ENCODE data around the gene RPL35A.
"Not testable (repeated sequence)": the region's sequence is repeated elsewhere in the genome, so short reads cannot be mapped to it uniquely, and the experiment has no call there.

The RPL35A gene

GRCh38 chr3:197957790-197958133 lies 7.8 kb downstream of the RPL35A start:
- no peak for ATAC-seq
- TF ChIP-seq ZFP3 (CRISPR knock-in tag; IDR thresholded peaks at IDR 0.05) = no peak
- TF ChIP-seq ZC3H10 (CRISPR knock-in tag; IDR thresholded peaks at IDR 0.05) = no peak
- no peak for TF ChIP-seq ISL1 (CRISPR knock-in tag; IDR thresholded peaks at IDR 0.05)
- no peak for TF ChIP-seq RARB (CRISPR knock-in tag; IDR thresholded peaks at IDR 0.05)
- TF ChIP-seq ARNTL (CRISPR knock-in tag; IDR thresholded peaks at IDR 0.05; ENCODE audit: borderline replicate concordance, low read depth) = no peak
- TF ChIP-seq GLIS3 (CRISPR knock-in tag; IDR thresholded peaks at IDR 0.05) = no peak

- no peak for ATAC-seq
- TF ChIP-seq, protein P1, sequence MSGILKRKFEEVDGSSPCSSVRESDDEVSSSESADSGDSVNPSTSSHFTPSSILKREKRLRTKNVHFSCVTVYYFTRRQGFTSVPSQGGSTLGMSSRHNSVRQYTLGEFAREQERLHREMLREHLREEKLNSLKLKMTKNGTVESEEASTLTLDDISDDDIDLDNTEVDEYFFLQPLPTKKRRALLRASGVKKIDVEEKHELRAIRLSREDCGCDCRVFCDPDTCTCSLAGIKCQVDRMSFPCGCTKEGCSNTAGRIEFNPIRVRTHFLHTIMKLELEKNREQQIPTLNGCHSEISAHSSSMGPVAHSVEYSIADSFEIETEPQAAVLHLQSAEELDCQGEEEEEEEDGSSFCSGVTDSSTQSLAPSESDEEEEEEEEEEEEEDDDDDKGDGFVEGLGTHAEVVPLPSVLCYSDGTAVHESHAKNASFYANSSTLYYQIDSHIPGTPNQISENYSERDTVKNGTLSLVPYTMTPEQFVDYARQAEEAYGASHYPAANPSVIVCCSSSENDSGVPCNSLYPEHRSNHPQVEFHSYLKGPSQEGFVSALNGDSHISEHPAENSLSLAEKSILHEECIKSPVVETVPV (CRISPR knock-in tag; IDR thresholded peaks at IDR 0.05) = no peak
- no peak for TF ChIP-seq ZNF70 (CRISPR knock-in tag; IDR thresholded peaks at IDR 0.05)
- no peak for TF ChIP-seq PPARA (CRISPR knock-in tag; IDR thresholded peaks at IDR 0.05; ENCODE audit: borderline replicate concordance)
- TF ChIP-seq RARB (CRISPR knock-in tag; IDR thresholded peaks at IDR 0.05) = no peak
- TF ChIP-seq, protein P2, sequence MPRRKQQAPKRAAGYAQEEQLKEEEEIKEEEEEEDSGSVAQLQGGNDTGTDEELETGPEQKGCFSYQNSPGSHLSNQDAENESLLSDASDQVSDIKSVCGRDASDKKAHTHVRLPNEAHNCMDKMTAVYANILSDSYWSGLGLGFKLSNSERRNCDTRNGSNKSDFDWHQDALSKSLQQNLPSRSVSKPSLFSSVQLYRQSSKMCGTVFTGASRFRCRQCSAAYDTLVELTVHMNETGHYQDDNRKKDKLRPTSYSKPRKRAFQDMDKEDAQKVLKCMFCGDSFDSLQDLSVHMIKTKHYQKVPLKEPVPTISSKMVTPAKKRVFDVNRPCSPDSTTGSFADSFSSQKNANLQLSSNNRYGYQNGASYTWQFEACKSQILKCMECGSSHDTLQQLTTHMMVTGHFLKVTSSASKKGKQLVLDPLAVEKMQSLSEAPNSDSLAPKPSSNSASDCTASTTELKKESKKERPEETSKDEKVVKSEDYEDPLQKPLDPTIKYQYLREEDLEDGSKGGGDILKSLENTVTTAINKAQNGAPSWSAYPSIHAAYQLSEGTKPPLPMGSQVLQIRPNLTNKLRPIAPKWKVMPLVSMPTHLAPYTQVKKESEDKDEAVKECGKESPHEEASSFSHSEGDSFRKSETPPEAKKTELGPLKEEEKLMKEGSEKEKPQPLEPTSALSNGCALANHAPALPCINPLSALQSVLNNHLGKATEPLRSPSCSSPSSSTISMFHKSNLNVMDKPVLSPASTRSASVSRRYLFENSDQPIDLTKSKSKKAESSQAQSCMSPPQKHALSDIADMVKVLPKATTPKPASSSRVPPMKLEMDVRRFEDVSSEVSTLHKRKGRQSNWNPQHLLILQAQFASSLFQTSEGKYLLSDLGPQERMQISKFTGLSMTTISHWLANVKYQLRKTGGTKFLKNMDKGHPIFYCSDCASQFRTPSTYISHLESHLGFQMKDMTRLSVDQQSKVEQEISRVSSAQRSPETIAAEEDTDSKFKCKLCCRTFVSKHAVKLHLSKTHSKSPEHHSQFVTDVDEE (CRISPR knock-in tag; IDR thresholded peaks at IDR 0.05) = no peak
- no peak for TF ChIP-seq SNAI2 (CRISPR knock-in tag; IDR thresholded peaks at IDR 0.05)
- no peak for TF ChIP-seq ISL1 (CRISPR knock-in tag; IDR thresholded peaks at IDR 0.05)
- no peak for TF ChIP-seq ZNF565 (CRISPR knock-in tag; conservative IDR thresholded peaks at IDR 0.05; ENCODE audit: low read depth)
- no peak for TF ChIP-seq ESRRG (CRISPR knock-in tag; IDR thresholded peaks at IDR 0.05)
- no peak for TF ChIP-seq CSDC2 (CRISPR knock-in tag; IDR thresholded peaks at IDR 0.05)
- no peak for TF ChIP-seq BACH2 (CRISPR knock-in tag; IDR thresholded peaks at IDR 0.05; ENCODE audit: borderline replicate concordance)
- TF ChIP-seq ARNTL (CRISPR knock-in tag; IDR thresholded peaks at IDR 0.05; ENCODE audit: borderline replicate concordance, low read depth) = no peak
- TF ChIP-seq TOX (CRISPR knock-in tag; IDR thresholded peaks at IDR 0.05; ENCODE audit: borderline replicate concordance) = no peak
- TF ChIP-seq ZFP3 (CRISPR knock-in tag; IDR thresholded peaks at IDR 0.05) = no peak
Measured at GRCh38 chr3:197958346-197958745, 8.4 kb downstream of the RPL35A start.

DNA sequence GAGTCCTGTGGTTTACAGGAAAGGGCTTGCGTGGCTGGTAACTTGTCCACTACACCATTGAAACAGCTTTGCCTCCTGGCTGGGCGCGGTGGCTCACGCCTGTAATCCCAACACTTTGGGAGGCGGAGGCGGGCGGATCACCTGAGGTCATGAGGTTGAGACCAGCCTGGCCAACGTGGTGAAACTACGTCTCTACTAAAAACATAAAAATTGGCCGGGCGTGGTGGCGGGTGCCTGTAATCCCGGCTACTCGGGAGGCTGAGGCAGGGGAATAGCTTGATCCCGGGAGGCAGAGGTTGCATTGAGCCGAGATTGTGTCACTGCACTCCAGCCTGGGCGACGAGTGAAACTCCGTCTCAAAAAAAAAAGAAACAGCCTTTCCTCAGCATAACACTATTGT lies 8.9 kb downstream of the RPL35A start:
- ATAC-seq = not testable (repeated sequence)

DNA sequence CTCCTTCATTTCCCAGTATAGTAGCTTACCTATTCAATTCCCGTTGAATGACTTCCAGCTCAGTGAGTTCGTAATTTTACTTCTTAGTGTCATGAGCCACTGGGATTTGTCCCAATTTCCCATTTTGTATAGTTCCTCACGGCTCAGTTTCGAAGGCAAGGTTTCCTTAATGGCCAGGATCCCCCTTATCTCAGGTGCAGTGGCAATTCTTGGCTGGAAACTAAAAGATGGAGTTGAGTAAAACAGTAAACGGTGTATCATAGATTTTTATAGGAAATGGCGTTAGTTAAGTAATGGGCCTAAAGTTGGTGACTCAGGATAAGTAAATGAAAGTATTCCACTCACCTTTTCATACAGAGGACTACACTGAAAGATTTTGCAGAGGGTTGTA lies 9.5 kb downstream of the RPL35A start:
- ATAC-seq = peak; percentile 1; the same call in 2 of the 3 replicates
- TF ChIP-seq BACH2 (CRISPR knock-in tag; IDR thresholded peaks at IDR 0.05; ENCODE audit: borderline replicate concordance) (no peak), ZNF8 (CRISPR knock-in tag; IDR thresholded peaks at IDR 0.05) (no peak), OSR1 (CRISPR knock-in tag; IDR thresholded peaks at IDR 0.05) (no peak), ARNTL (CRISPR knock-in tag; IDR thresholded peaks at IDR 0.05; ENCODE audit: borderline replicate concordance, low read depth) (no peak), ZNF565 (CRISPR knock-in tag; conservative IDR thresholded peaks at IDR 0.05; ENCODE audit: low read depth) (no peak), TOX (CRISPR knock-in tag; IDR thresholded peaks at IDR 0.05; ENCODE audit: borderline replicate concordance) (no peak), ISL1 (CRISPR knock-in tag; IDR thresholded peaks at IDR 0.05) (no peak), PPARA (CRISPR knock-in tag; IDR thresholded peaks at IDR 0.05; ENCODE audit: borderline replicate concordance) (no peak), GLIS3 (CRISPR knock-in tag; IDR thresholded peaks at IDR 0.05) (no peak), ZFP3 (CRISPR knock-in tag; IDR thresholded peaks at IDR 0.05) (no peak), SNAI2 (CRISPR knock-in tag; IDR thresholded peaks at IDR 0.05) (no peak), POU6F1 (CRISPR knock-in tag; IDR thresholded peaks at IDR 0.05; ENCODE audit: borderline replicate concordance, low read depth) (no peak), ZFP30 (CRISPR knock-in tag; IDR thresholded peaks at IDR 0.05) (no peak)
- TF ChIP-seq, protein P3, sequence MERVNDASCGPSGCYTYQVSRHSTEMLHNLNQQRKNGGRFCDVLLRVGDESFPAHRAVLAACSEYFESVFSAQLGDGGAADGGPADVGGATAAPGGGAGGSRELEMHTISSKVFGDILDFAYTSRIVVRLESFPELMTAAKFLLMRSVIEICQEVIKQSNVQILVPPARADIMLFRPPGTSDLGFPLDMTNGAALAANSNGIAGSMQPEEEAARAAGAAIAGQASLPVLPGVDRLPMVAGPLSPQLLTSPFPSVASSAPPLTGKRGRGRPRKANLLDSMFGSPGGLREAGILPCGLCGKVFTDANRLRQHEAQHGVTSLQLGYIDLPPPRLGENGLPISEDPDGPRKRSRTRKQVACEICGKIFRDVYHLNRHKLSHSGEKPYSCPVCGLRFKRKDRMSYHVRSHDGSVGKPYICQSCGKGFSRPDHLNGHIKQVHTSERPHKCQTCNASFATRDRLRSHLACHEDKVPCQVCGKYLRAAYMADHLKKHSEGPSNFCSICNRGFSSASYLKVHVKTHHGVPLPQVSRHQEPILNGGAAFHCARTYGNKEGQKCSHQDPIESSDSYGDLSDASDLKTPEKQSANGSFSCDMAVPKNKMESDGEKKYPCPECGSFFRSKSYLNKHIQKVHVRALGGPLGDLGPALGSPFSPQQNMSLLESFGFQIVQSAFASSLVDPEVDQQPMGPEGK (CRISPR knock-in tag; IDR thresholded peaks at IDR 0.05; ENCODE audit: borderline replicate concordance) = no peak
- TF ChIP-seq, protein P1 (CRISPR knock-in tag; IDR thresholded peaks at IDR 0.05) = no peak
- TF ChIP-seq, protein P2 (CRISPR knock-in tag; IDR thresholded peaks at IDR 0.05) = no peak
- TF ChIP-seq, protein P4, sequence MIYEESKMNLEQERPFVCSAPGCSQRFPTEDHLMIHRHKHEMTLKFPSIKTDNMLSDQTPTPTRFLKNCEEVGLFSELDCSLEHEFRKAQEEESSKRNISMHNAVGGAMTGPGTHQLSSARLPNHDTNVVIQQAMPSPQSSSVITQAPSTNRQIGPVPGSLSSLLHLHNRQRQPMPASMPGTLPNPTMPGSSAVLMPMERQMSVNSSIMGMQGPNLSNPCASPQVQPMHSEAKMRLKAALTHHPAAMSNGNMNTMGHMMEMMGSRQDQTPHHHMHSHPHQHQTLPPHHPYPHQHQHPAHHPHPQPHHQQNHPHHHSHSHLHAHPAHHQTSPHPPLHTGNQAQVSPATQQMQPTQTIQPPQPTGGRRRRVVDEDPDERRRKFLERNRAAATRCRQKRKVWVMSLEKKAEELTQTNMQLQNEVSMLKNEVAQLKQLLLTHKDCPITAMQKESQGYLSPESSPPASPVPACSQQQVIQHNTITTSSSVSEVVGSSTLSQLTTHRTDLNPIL (CRISPR knock-in tag; IDR thresholded peaks at IDR 0.05; ENCODE audit: low read depth) = no peak

Data from SK-N-SH treated with all-trans-retinoic acid at 6 μM for 48 hours (cell line).